Activated B cell treated with CpG ODN at 0.5 μM for 24 hours (primary cell): ENCODE data around the gene RPS6KL1. TPM values are rescaled to one million over a fixed set of nuclear protein-coding genes. Genes with fewer than 3 reads are reported as not detected.

ENCODE experiments used
- ATAC-seq: fragments of 200-7000 bp; cut with Tn5 transposase; one replicate; pipeline ENCODE4 v1.10.0; 2021; ENCODE audit warnings: low read depth, mild to moderate bottlenecking, moderate library complexity
- CTCF ChIA-PET: fragments of 350-600 bp; sonication (Branson Sonifier 250); formaldehyde crosslinking; loops from one replicate; lab custom pipeline; 2021; ENCODE audit warnings: antibody characterized with exemption; lab: Charles Lee
- POLR2A ChIA-PET: fragments of 350-600 bp; sonication (Branson Sonifier 250); formaldehyde crosslinking; loops from one replicate; lab custom pipeline; 2021; ENCODE audit warnings: antibody characterized with exemption; lab: Charles Lee
- DNase-seq: peaks from one replicate; pipeline ENCODE4 v3.0.0; 2022
- H3K27ac Mint-ChIP-seq: one replicate; pipeline ENCODE4 v1.8.0; 2020; ENCODE audit warnings: mixed read lengths
- H3K27me3 Mint-ChIP-seq: one replicate; pipeline ENCODE4 v1.8.0; 2021; ENCODE audit warnings: mixed read lengths
- H3K36me3 Mint-ChIP-seq: one replicate; pipeline ENCODE4 v1.8.0; 2021; ENCODE audit warnings: low read depth, mixed read lengths
- H3K4me1 Mint-ChIP-seq: one replicate; pipeline ENCODE4 v1.8.0; 2021; ENCODE audit warnings: mixed read lengths
- H3K4me3 Mint-ChIP-seq: one replicate; pipeline ENCODE4 v1.8.0; 2020; ENCODE audit warnings: mild to moderate bottlenecking, mixed read lengths
- H3K9me3 Mint-ChIP-seq: one replicate; pipeline ENCODE4 v1.8.0; 2020; ENCODE audit warnings: mixed read lengths
- intact Hi-C: fragments of 100-400 bp; cut with micrococcal nuclease; formaldehyde crosslinking; loops from one replicate; pipeline ENCODE4 v1.15.1; 2024
- total RNA-seq: library from RNA; stranded (reverse); gene quantifications from 2 replicates; pipeline ENCODE4 v1.2.3, GENCODE V29; 2022
- TF ChIP-seq, protein P1 (sequence below): fragments of 200-600 bp; IDR thresholded peaks from one replicate; pipeline ENCODE4 v1.8.0; 2022; ENCODE audit warnings: antibody characterized with exemption, mild to moderate bottlenecking

The RPS6KL1 gene
- total RNA-seq, 1 donor from 2014 or later: 5.2 TPM

DNA sequence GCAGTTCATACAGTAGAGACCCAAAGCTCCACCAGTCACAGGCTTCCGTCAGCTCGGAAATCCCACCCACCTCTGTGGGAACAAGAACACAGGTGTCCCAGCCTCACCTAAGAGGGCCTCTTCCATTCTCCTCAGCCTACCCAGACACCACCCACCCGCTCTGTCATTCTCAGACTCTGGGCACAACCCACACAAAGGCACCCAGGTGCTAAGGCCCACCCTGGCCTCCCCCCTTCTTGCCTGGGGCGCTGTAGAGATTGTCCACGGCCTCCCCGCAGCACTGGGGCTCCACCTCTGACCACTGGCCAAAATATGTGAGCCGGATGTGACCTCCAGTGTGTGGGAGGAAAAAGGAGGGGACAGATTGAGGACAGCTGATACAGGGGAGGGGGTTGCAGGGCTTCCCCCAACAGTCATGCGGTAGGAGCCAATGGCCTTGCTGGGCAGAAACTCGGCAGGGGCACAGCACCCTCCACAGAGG is 14.2 kb downstream of the RPS6KL1 start:
- intact Hi-C loops: loop anchor here (5.0 kb wide), 1 partner anchor 33 kb away; no protein-coding TSS in a partner anchor

DNA sequence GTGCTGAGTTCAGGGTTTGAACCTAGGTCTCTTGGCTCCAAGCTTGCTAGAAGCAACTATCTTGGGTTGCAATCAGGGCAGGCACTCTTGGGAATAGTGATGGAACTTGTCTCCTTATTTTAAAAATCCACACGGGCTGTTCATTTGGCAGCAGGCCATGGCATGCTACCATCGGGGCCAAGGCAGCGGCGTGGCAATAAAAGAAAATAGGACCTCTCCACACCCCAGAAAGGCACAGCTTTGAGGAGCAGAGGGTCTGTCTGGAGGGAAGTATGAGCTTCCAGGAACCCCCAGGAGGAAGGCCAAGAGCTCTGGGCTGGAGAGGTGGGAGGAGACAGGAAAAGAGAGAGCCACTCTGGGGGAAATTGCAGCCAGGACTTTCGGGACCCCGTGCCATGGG is 15.3 kb downstream of the RPS6KL1 start:
- POLR2A ChIA-PET: interaction anchor here (1.5 kb wide), 1 partner anchor 33 kb away, joined by 4 read pairs; no protein-coding TSS in a partner anchor
- H3K4me1 Mint-ChIP-seq: peaks cover 39% of the 10 kb centered on the region

More for the DNA sequence above, 14.2 kb downstream of the RPS6KL1 start:
- Mint-ChIP-seq H3K36me3 (peaks cover 12% of the 10 kb centered on the region), H3K4me1 (peaks cover 28% of the 10 kb centered on the region), H3K27ac (no peak overlapping the region), H3K4me3 (no peak overlapping the region), H3K9me3 (no peaks in the 10 kb centered on the region), H3K27me3 (no peaks in the 10 kb centered on the region)
- CTCF ChIA-PET: interaction anchor here (1.2 to 6.9 kb wide), 5 partner anchors 15 to 180 kb away, joined by 3 to 288 read pairs (median 12); partner anchors contain the start of genes DLST and PROX2
- TF ChIP-seq, protein P1, sequence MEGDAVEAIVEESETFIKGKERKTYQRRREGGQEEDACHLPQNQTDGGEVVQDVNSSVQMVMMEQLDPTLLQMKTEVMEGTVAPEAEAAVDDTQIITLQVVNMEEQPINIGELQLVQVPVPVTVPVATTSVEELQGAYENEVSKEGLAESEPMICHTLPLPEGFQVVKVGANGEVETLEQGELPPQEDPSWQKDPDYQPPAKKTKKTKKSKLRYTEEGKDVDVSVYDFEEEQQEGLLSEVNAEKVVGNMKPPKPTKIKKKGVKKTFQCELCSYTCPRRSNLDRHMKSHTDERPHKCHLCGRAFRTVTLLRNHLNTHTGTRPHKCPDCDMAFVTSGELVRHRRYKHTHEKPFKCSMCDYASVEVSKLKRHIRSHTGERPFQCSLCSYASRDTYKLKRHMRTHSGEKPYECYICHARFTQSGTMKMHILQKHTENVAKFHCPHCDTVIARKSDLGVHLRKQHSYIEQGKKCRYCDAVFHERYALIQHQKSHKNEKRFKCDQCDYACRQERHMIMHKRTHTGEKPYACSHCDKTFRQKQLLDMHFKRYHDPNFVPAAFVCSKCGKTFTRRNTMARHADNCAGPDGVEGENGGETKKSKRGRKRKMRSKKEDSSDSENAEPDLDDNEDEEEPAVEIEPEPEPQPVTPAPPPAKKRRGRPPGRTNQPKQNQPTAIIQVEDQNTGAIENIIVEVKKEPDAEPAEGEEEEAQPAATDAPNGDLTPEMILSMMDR: no peak
- POLR2A ChIA-PET: no interaction called here
- DNase-seq: no peak
- no peak for ATAC-seq

DNA sequence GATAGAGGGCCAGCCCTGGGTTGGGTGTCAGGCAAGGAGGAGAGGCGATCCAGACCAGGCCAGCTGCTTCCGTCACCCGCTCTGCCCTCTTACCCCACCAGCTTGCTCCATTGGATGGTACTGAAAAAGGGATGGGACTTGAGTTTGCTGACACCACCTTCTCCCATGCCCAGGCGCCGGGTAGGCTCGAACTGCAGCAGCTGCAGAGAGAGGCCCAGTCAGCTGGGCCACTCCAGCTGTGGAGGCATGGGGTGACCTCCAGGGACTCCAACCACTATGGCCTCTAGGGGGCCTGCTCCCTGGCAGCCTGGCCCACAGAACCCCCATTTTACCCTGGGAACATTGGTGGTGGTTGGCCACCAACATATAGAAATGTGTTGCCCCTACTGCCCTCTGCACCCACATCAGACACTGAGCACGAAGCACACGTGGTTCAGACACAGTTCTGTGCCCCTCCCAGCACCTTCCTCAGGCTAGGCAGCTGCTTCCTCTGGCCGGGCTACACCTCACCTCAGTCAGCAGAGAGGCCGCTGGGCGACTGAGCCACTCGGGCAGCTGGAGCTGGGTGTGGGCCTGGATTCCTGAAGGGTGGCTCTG is 16.0 kb downstream of the RPS6KL1 start:
- no peaks in the 10 kb centered on the region for H3K9me3 Mint-ChIP-seq
- peaks cover 28% of the 10 kb centered on the region for H3K36me3 Mint-ChIP-seq
- H3K27me3 Mint-ChIP-seq: no peaks in the 10 kb centered on the region
- peak overlapping the region; percentile 12 for H3K27ac Mint-ChIP-seq
- intact Hi-C loops: loop anchor here (5.0 kb wide), 1 partner anchor 35 kb away; no protein-coding TSS in a partner anchor
- H3K4me3 Mint-ChIP-seq: no peak overlapping the region
- ChIA-PET POLR2A (interaction anchor here (1.5 to 2.7 kb wide), 3 partner anchors 25 to 157 kb away, joined by 3 to 15 read pairs (median 4); partner anchors contain the start of genes ACYP1 and DLST), CTCF (interaction anchor here (1.2 to 6.9 kb wide), 11 partner anchors 12 to 298 kb away, joined by 3 to 288 read pairs (median 12); partner anchors contain the start of genes DLST and PROX2)
- H3K4me1 Mint-ChIP-seq: peaks cover 43% of the 10 kb centered on the region
- TF ChIP-seq, protein P1: no peak
- ATAC-seq (peak; percentile 52), DNase-seq (no peak)

More for the DNA sequence above, 15.3 kb downstream of the RPS6KL1 start:
- Mint-ChIP-seq H3K27me3 (no peaks in the 10 kb centered on the region), H3K36me3 (peaks cover 21% of the 10 kb centered on the region), H3K4me3 (no peak overlapping the region), H3K27ac (no peak overlapping the region), H3K9me3 (no peaks in the 10 kb centered on the region)
- intact Hi-C loops: loop anchor here (5.0 kb wide), 1 partner anchor 35 kb away; no protein-coding TSS in a partner anchor
- ATAC-seq: no peak
- no peak for DNase-seq
- TF ChIP-seq, protein P1: no peak
- CTCF ChIA-PET: interaction anchor here (1.2 to 6.9 kb wide), 7 partner anchors 28 to 299 kb away, joined by 3 to 288 read pairs (median 6); partner anchors contain the start of genes DLST and PROX2

DNA sequence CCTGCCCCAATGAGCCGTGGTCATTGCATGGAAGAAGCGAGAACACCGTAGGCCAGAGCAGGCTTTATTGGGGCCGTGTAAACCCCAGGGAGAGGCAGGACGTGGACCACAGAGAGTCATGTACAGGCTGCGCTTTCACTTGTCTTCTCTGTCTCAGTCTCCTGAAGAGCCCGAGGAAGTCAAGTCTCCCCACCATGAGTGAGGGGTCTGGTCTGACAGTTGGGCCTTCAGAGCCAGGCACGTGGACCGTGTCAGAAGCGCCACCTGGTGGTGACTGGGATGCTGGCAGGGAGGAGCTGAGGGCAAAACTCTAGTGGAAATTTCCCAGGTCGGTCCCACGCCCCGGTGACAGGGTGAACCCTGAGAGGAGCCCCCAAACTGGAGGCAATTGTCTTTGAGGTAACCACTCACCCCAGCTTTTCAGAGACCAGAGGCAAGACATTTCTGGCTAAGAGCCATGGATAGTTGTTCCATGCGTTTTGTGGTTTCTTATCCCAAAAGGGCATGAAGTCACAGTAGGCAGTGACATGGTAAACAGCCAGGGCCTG is 17.4 kb downstream of the RPS6KL1 start:
- DNase-seq: peak; percentile 70
- Mint-ChIP-seq H3K9me3 (no peaks in the 10 kb centered on the region), H3K27ac (peak overlapping the region; percentile 53), H3K36me3 (peaks cover 42% of the 10 kb centered on the region), H3K4me3 (no peak overlapping the region), H3K4me1 (peaks cover 43% of the 10 kb centered on the region), H3K27me3 (no peaks in the 10 kb centered on the region)
- intact Hi-C loops: loop anchor here (1.0 to 5.0 kb wide), 4 partner anchors 25 to 296 kb away; partner anchors contain the start of gene DLST
- TF ChIP-seq, protein P1: peak; percentile 81
- CTCF ChIA-PET: interaction anchor here (0.6 to 6.9 kb wide), 28 partner anchors 11 to 608 kb away, joined by 3 to 288 read pairs (median 4); partner anchors contain the start of genes DLST, PROX2 and RPS6KL1
- ATAC-seq: peak; percentile 73
- POLR2A ChIA-PET: interaction anchor here (0.7 to 2.7 kb wide), 5 partner anchors 12 to 44 kb away, joined by 3 to 15 read pairs (median 5); partner anchors contain the start of gene DLST
